Measurements from ENCODE around the gene ADGRA3.

The ADGRA3 gene

DNA sequence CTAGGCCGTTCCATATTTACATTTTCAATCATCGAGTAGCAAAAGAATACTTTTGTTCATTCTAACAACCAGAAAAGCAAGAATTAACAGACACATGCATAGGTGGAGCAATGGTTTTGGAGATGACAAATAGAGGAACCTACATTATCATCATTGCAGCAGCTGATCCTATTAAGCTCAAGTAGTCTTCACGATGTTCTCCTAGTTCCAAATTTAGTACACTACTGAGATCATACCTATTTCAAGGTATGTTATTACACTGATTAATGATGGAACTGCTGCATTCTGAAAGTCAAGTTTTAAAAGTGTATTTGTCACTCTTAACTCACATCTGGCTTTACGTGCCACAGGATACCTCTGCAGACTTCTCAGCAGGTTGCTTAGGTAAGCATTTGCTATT, 87.4 kb downstream of the ADGRA3 start:
- Mint-ChIP-seq H3K27me3 (no peaks in the 10 kb centered on the region), H3K9me3 (peaks cover 6% of the 10 kb centered on the region), H3K4me3 (no peak overlapping the region), H3K4me1 (no peaks in the 10 kb centered on the region), H3K27ac (no peak overlapping the region), H3K36me3 (no peaks in the 10 kb centered on the region)
- DNase-seq (ENCODE audit: low spot score in 2 of 2) (no peak), ATAC-seq (ENCODE audit: low read depth) (no peak)

GRCh38 chr4:22427675-22428074, 88.2 kb downstream of the ADGRA3 start:
- no peak overlapping the region for H3K27ac Mint-ChIP-seq
- H3K9me3 Mint-ChIP-seq, result peaks cover 6% of the 10 kb centered on the region
- ATAC-seq (ENCODE audit: low read depth), result no peak
- no peaks in the 10 kb centered on the region for H3K36me3 Mint-ChIP-seq
- no peaks in the 10 kb centered on the region for H3K4me1 Mint-ChIP-seq
- H3K4me3 Mint-ChIP-seq, result no peak overlapping the region
- no peak for DNase-seq (ENCODE audit: low spot score in 2 of 2)
- H3K27me3 Mint-ChIP-seq, result no peaks in the 10 kb centered on the region

DNA sequence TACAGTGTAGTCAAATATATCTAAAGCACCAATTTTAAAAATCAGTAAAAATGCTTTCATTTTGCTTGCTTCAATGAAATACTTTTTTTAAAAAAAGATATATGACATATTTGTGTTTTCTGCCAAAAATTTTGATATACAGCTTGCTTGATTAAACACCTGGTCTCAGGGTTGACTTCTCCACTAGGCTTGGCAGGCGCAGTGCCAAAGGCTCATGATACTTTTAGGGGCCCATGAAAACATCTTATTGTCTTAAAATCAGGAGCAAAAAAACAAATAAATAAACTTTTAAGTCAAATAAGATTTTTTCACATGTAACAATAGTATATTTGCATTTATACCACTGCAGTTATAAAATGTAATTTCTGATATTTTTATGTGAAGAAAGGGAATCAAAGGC, 95.6 kb downstream of the ADGRA3 start:
- Mint-ChIP-seq H3K9me3 (peaks cover 6% of the 10 kb centered on the region), H3K27me3 (no peaks in the 10 kb centered on the region), H3K27ac (no peak overlapping the region), H3K4me3 (no peak overlapping the region), H3K36me3 (no peaks in the 10 kb centered on the region), H3K4me1 (no peaks in the 10 kb centered on the region)
- DNase-seq (ENCODE audit: low spot score in 2 of 2), result no peak
- no peak for ATAC-seq (ENCODE audit: low read depth)

- ATAC-seq (ENCODE audit: low read depth) (no peak), DNase-seq (ENCODE audit: low spot score in 2 of 2) (no peak)
- H3K27ac Mint-ChIP-seq, result no peak overlapping the region
- H3K4me3 Mint-ChIP-seq, result no peak overlapping the region
- H3K27me3 Mint-ChIP-seq, result no peaks in the 10 kb centered on the region
- H3K36me3 Mint-ChIP-seq, result no peaks in the 10 kb centered on the region
- H3K9me3 Mint-ChIP-seq, result peaks cover 1% of the 10 kb centered on the region
- no peaks in the 10 kb centered on the region for H3K4me1 Mint-ChIP-seq
These were observed 98.5 kb downstream of the ADGRA3 start for GRCh38 chr4:22417408-22417807.

DNA sequence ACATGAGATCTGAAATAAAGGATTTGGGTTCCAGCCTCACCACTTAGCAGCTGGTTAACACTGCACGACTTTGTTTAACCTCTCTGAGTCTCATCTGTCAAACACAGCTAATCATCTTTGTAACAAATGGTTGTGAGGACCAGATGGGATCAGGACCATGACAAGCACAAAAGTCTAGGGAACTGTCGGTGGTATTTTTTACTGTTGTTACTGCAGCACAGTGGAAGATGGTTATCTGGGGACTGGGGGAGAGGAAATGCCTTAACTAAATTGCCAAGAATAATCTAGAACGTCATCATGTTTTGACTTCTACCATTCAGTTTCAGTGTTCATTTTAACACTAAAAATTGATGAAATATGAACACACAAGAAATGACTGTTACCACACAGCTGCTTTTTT, 99.5 kb downstream of the ADGRA3 start:
- no peaks in the 10 kb centered on the region for H3K4me1 Mint-ChIP-seq
- H3K36me3 Mint-ChIP-seq, result no peaks in the 10 kb centered on the region
- ATAC-seq (ENCODE audit: low read depth) (no peak), DNase-seq (ENCODE audit: low spot score in 2 of 2) (no peak)
- H3K4me3 Mint-ChIP-seq, result no peak overlapping the region
- H3K9me3 Mint-ChIP-seq, result peaks cover 1% of the 10 kb centered on the region
- no peaks in the 10 kb centered on the region for H3K27me3 Mint-ChIP-seq
- H3K27ac Mint-ChIP-seq, result no peak overlapping the region

DNA sequence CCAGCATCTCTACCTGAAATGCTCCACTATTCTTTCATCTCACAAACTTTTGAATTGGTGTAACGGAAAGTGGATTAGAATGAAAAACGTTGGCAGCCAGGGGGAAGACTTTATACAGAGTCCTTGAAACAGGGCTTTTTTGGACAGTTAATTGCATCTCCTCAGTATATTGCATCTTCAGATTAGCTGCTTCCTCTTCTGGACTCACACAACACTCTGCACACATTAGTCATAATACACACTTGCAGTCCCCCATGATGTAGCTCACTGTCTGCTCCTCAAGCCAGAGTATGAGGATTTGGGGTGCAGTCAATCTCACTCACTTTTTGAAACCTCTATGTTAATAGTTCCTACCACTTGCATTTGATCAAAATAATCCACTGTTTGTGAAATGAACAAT, 101.0 kb downstream of the ADGRA3 start:
- peaks cover 1% of the 10 kb centered on the region for H3K9me3 Mint-ChIP-seq
- DNase-seq (ENCODE audit: low spot score in 2 of 2), result no peak

GRCh38 chr4:22413471-22413870, 102.4 kb downstream of the ADGRA3 start:
- Mint-ChIP-seq H3K27me3 (no peaks in the 10 kb centered on the region), H3K4me1 (no peaks in the 10 kb centered on the region), H3K4me3 (no peak overlapping the region), H3K27ac (no peak overlapping the region), H3K36me3 (no peaks in the 10 kb centered on the region), H3K9me3 (peaks cover 1% of the 10 kb centered on the region)
- ATAC-seq (ENCODE audit: low read depth), result no peak
- no peak for DNase-seq (ENCODE audit: low spot score in 2 of 2)

More for the DNA sequence above, 101.0 kb downstream of the ADGRA3 start:
- Mint-ChIP-seq H3K36me3 (no peaks in the 10 kb centered on the region), H3K27ac (no peak overlapping the region), H3K27me3 (no peaks in the 10 kb centered on the region), H3K4me1 (no peaks in the 10 kb centered on the region), H3K4me3 (no peak overlapping the region)
- no peak for ATAC-seq (ENCODE audit: low read depth)

DNA sequence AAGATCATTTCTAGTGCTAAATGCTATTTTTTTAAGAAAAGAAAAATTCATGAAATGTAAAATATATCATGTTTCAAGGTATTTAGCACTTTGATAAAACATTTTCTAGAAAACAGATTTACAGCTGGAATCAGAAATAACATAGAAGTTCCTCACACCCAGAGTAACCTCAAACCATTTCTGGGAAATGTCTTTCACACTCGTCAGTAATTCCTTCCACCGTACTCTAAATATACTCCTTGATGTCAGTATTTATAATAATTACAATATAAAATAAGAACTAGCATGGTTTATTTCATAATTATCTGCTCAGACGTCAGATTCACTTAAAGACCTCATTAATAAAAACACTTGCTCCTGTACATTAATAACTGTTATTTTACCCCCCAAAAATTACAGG, 103.9 kb downstream of the ADGRA3 start:
- Mint-ChIP-seq H3K9me3 (no peaks in the 10 kb centered on the region), H3K4me3 (no peak overlapping the region), H3K27ac (no peak overlapping the region), H3K4me1 (no peaks in the 10 kb centered on the region), H3K36me3 (no peaks in the 10 kb centered on the region), H3K27me3 (no peaks in the 10 kb centered on the region)
- no peak for DNase-seq (ENCODE audit: low spot score in 2 of 2)
- no peak for ATAC-seq (ENCODE audit: low read depth)

- Mint-ChIP-seq H3K27me3 (no peaks in the 10 kb centered on the region), H3K4me3 (no peak overlapping the region), H3K9me3 (no peaks in the 10 kb centered on the region), H3K27ac (no peak overlapping the region), H3K4me1 (no peaks in the 10 kb centered on the region), H3K36me3 (no peaks in the 10 kb centered on the region)
- DNase-seq (ENCODE audit: low spot score in 2 of 2) (no peak), ATAC-seq (ENCODE audit: low read depth) (no peak)
These were observed 105.1 kb downstream of the ADGRA3 start for GRCh38 chr4:22410645-22411247.

- Mint-ChIP-seq H3K4me3 (no peak overlapping the region), H3K27me3 (no peaks in the 10 kb centered on the region), H3K27ac (no peak overlapping the region), H3K4me1 (no peaks in the 10 kb centered on the region), H3K9me3 (peaks cover 2% of the 10 kb centered on the region), H3K36me3 (no peaks in the 10 kb centered on the region)
- ATAC-seq (ENCODE audit: low read depth), result no peak
- DNase-seq (ENCODE audit: low spot score in 2 of 2), result no peak
These were observed 107.4 kb downstream of the ADGRA3 start for GRCh38 chr4:22408474-22408873.

GRCh38 chr4:22407361-22407760, 108.5 kb downstream of the ADGRA3 start:
- Mint-ChIP-seq H3K9me3 (peaks cover 2% of the 10 kb centered on the region), H3K27ac (no peak overlapping the region), H3K27me3 (no peaks in the 10 kb centered on the region), H3K4me1 (no peaks in the 10 kb centered on the region), H3K4me3 (no peak overlapping the region), H3K36me3 (no peaks in the 10 kb centered on the region)
- no peak for DNase-seq (ENCODE audit: low spot score in 2 of 2)
- no peak for ATAC-seq (ENCODE audit: low read depth)

- Mint-ChIP-seq H3K36me3 (no peaks in the 10 kb centered on the region), H3K27ac (no peak overlapping the region), H3K27me3 (no peaks in the 10 kb centered on the region), H3K4me3 (no peak overlapping the region), H3K9me3 (peaks cover 5% of the 10 kb centered on the region), H3K4me1 (no peaks in the 10 kb centered on the region)
- no peak for DNase-seq (ENCODE audit: low spot score in 2 of 2)
- ATAC-seq (ENCODE audit: low read depth), result no peak
These were observed 117.2 kb downstream of the ADGRA3 start for GRCh38 chr4:22398671-22399070.

DNA sequence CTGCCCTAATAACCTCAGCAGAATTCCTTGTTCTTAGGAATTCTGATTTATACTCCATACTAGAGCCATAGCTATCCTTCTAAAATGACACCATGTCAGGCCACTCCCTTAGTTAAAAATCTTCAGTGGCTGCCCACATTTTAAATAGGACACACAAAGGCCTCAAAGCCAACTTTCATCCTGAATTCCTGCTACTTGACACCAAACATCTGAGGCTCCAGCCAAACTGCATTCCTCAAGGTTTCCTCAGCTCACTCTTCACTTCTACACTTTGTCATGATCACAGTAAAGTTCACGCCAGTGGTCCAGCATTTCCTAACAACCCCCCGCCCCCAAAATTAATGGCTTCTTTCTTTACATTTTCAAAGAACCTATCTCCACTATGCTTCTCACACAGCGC, 124.3 kb downstream of the ADGRA3 start:
- Mint-ChIP-seq H3K27me3 (no peaks in the 10 kb centered on the region), H3K4me3 (no peak overlapping the region), H3K4me1 (no peaks in the 10 kb centered on the region), H3K36me3 (no peaks in the 10 kb centered on the region), H3K27ac (no peak overlapping the region), H3K9me3 (no peaks in the 10 kb centered on the region)
- no peak for ATAC-seq (ENCODE audit: low read depth)
- no peak for DNase-seq (ENCODE audit: low spot score in 2 of 2)

DNA sequence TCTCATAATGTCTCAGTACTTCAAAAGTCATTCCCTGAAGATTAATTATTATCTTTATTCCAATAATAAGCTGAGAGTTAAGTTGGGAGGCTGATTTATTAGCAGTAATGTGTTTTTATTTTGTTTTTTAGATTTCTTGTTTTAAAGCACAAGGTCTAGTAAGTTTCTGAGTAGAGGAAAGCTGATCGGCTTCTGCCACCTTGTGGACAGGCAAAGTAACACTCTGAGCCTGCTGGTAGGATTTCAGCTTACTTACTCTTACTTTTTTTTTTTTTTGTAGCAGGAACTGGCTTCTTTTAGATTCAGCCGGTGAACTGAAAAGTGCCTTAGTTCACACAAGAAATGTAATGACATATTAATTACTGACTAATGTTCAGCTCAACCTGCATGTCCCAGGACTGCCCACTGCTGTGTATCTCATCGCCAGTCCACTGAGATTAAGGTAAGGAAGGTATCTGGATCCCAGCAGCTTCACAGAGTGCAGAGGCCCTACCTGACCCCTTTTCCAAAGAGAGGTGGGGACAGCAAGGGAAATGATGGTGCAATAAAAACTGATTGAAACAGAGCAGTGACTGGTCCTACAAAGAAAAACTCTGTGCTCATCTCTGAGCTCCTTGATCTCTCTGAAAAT, 126.5 kb downstream of the ADGRA3 start:
- DNase-seq (ENCODE audit: low spot score in 2 of 2), result no peak
- Mint-ChIP-seq H3K27ac (no peak overlapping the region), H3K4me3 (no peak overlapping the region), H3K9me3 (no peaks in the 10 kb centered on the region), H3K4me1 (no peaks in the 10 kb centered on the region), H3K27me3 (no peaks in the 10 kb centered on the region), H3K36me3 (no peaks in the 10 kb centered on the region)
- ATAC-seq (ENCODE audit: low read depth), result no peak

DNA sequence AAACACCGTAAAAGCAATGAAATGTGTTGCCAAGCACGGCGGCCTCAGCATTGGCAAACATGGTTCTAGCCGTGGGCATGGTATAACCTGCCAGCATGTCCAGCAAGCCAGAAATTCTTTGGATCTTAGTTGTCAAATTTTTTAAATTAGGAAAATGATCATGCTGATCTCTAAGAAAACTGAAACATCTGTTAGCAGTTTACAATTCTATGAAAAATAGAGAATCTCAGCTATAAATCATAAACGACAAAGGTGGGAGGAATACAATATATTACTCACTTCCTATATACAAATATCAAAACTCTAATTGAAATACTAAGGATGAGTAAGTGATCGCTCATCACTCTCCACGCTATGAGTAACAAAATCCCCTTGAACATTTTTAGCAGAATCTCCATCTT, 130.3 kb downstream of the ADGRA3 start:
- Mint-ChIP-seq H3K4me3 (no peak overlapping the region), H3K4me1 (no peaks in the 10 kb centered on the region), H3K9me3 (no peaks in the 10 kb centered on the region), H3K27me3 (no peaks in the 10 kb centered on the region), H3K36me3 (no peaks in the 10 kb centered on the region), H3K27ac (no peak overlapping the region)
- ATAC-seq (ENCODE audit: low read depth) (no peak), DNase-seq (ENCODE audit: low spot score in 2 of 2) (no peak)

Measured in memory B cell (primary cell).